ENCODE measurements around the gene FOLR3. TPM values are rescaled to one million over a fixed set of nuclear protein-coding genes. Genes with fewer than 3 reads are reported as not detected.

FOLR3 gene
- total and polyA plus RNA-seq, 2 experiments from 2014 or later: not detected

- TF ChIP-seq, protein P1, sequence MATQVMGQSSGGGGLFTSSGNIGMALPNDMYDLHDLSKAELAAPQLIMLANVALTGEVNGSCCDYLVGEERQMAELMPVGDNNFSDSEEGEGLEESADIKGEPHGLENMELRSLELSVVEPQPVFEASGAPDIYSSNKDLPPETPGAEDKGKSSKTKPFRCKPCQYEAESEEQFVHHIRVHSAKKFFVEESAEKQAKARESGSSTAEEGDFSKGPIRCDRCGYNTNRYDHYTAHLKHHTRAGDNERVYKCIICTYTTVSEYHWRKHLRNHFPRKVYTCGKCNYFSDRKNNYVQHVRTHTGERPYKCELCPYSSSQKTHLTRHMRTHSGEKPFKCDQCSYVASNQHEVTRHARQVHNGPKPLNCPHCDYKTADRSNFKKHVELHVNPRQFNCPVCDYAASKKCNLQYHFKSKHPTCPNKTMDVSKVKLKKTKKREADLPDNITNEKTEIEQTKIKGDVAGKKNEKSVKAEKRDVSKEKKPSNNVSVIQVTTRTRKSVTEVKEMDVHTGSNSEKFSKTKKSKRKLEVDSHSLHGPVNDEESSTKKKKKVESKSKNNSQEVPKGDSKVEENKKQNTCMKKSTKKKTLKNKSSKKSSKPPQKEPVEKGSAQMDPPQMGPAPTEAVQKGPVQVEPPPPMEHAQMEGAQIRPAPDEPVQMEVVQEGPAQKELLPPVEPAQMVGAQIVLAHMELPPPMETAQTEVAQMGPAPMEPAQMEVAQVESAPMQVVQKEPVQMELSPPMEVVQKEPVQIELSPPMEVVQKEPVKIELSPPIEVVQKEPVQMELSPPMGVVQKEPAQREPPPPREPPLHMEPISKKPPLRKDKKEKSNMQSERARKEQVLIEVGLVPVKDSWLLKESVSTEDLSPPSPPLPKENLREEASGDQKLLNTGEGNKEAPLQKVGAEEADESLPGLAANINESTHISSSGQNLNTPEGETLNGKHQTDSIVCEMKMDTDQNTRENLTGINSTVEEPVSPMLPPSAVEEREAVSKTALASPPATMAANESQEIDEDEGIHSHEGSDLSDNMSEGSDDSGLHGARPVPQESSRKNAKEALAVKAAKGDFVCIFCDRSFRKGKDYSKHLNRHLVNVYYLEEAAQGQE (IDR thresholded peaks at IDR 0.05; ENCODE audit: unreplicated experiment): no peak
- no peak for TF ChIP-seq EZH2 (IDR thresholded peaks at IDR 0.05; ENCODE audit: low read depth, unreplicated experiment)
- TF ChIP-seq POLR2AphosphoS5 (IDR thresholded peaks at IDR 0.05; ENCODE audit: low read depth): no peak
- TF ChIP-seq ZNF114 (CRISPR knock-in tag; IDR thresholded peaks at IDR 0.05): no peak
- no peak for TF ChIP-seq CREB1 (CRISPR knock-in tag; IDR thresholded peaks at IDR 0.05; ENCODE audit: low read depth)
- TF ChIP-seq EZH2phosphoT487 (IDR thresholded peaks at IDR 0.05; ENCODE audit: unreplicated experiment): no peak
- TF ChIP-seq JUNB (IDR thresholded peaks at IDR 0.05; ENCODE audit: unreplicated experiment): no peak
- TF ChIP-seq STAT1 (IDR thresholded peaks at IDR 0.05; ENCODE audit: unreplicated experiment): no peak
- TF ChIP-seq NANOG (IDR thresholded peaks at IDR 0.05; ENCODE audit: borderline replicate concordance): no peak
Measured at GRCh38 chr11:72127923-72128322, 7.6 kb upstream of the FOLR3 start (continued).

DNA sequence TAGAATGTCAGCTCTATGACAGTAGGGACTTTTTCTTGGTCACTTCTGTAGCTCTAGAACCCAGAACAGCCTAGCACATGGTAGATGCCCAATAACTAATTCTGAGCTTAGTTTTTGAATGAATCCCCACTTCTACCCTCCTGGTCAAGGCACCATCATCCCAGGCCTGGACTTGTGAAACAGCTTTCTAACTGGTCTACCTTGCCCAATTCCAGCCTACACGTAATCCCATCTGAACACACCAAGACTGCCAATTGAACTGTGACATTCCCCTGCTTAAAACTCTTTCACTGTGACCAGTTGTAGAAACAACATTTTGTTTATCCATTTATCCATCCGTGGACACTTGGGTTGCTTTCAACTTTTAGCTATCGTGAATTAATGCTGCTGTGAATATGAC lies 6.1 kb upstream of the FOLR3 start:
- Mint-ChIP-seq H3K4me3 (no peak overlapping the region), H3K27ac (no peak overlapping the region), H3K9me3 (peaks cover 42% of the 10 kb centered on the region), H3K27me3 (ENCODE audit: insufficient read depth, low read depth, poor library complexity) (peaks cover 10% of the 10 kb centered on the region), H3K4me1 (no peaks in the 10 kb centered on the region; the same call in 2 of the 3 replicates), H3K36me3 (ENCODE audit: low read depth) (peaks cover 18% of the 10 kb centered on the region)
- Histone ChIP-seq H3K4me2 (no peak overlapping the region), H3K9me2 (ENCODE audit: insufficient read depth) (no peaks in the 10 kb centered on the region), H2AFZ (no peak overlapping the region), H3K36me3 (ENCODE audit: insufficient read depth) (no peaks in the 10 kb centered on the region; the same call in 1 of the 2 replicates), H3K79me2 (replicated peaks; ENCODE audit: insufficient read depth) (no peaks in the 10 kb centered on the region), H3F3A (replicated peaks; ENCODE audit: low read depth) (no peaks in the 10 kb centered on the region), H3K4me1 (ENCODE audit: insufficient read depth) (no peaks in the 10 kb centered on the region), H3K4me3 (no peak overlapping the region), H4K20me1 (replicated peaks; ENCODE audit: insufficient read depth) (no peaks in the 10 kb centered on the region), H3K27me3 (ENCODE audit: insufficient read depth) (no peaks in the 10 kb centered on the region), H3K27ac (ENCODE audit: low read depth) (no peak overlapping the region)
- no peak for ATAC-seq
- no peak for TF ChIP-seq STAT1 (IDR thresholded peaks at IDR 0.05; ENCODE audit: unreplicated experiment)
- TF ChIP-seq ZNF114 (CRISPR knock-in tag; IDR thresholded peaks at IDR 0.05): no peak
- TF ChIP-seq CTCF (conservative IDR thresholded peaks at IDR 0.05; ENCODE audit: low read depth in 2 of 2): no peak
- no peak for TF ChIP-seq POLR2AphosphoS5 (IDR thresholded peaks at IDR 0.05; ENCODE audit: low read depth)
- TF ChIP-seq ZNF331 (CRISPR knock-in tag; IDR thresholded peaks at IDR 0.05; ENCODE audit: low read depth): no peak
- TF ChIP-seq JUNB (IDR thresholded peaks at IDR 0.05; ENCODE audit: unreplicated experiment): no peak
- DNase-seq (ENCODE audit: low spot score): no peak

Data from GM23338 (cell line).